ENCODE data around the gene CACNA1S.

DNA sequence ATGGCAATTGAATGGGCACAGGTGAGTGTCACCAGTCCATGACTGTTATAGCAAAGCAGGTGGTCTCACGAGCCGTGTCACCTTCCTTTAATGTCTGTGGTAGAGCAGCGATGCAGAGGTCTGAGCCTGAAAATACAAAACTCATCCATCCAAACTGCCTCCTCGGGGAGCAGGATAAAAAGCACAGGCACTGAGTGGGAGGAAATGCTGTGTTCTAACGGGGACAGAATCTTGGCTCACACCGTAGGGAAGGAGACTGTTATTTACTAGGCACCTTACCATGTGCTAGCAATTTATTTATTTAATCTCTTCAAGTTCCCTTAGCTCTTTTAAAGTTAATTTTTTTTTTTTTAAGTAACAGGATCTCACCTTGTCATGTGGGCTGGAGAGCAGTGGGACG is 13.6 kb upstream of the CACNA1S start:
- TF ChIP-seq, protein P1, sequence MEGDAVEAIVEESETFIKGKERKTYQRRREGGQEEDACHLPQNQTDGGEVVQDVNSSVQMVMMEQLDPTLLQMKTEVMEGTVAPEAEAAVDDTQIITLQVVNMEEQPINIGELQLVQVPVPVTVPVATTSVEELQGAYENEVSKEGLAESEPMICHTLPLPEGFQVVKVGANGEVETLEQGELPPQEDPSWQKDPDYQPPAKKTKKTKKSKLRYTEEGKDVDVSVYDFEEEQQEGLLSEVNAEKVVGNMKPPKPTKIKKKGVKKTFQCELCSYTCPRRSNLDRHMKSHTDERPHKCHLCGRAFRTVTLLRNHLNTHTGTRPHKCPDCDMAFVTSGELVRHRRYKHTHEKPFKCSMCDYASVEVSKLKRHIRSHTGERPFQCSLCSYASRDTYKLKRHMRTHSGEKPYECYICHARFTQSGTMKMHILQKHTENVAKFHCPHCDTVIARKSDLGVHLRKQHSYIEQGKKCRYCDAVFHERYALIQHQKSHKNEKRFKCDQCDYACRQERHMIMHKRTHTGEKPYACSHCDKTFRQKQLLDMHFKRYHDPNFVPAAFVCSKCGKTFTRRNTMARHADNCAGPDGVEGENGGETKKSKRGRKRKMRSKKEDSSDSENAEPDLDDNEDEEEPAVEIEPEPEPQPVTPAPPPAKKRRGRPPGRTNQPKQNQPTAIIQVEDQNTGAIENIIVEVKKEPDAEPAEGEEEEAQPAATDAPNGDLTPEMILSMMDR (IDR thresholded peaks at IDR 0.05; ENCODE audit: poor library complexity) = no peak
- no peak for TF ChIP-seq EZH2 (IDR thresholded peaks at IDR 0.05; ENCODE audit: borderline replicate concordance)

Data from hepatocyte (in vitro differentiated cells).